Femur (tissue), 1 donor: ENCODE results near the gene G3BP2.

ENCODE experiments used
- DNase-seq: peaks from one replicate; pipeline ENCODE4 v3.0.0-alpha.2; 2017

G3BP2 gene

GRCh38 chr4:75637176-75637575 lies 36.0 kb downstream of the G3BP2 start:
- DNase-seq = no peak

- no peak for DNase-seq
Observed at GRCh38 chr4:75634951-75635350, 38.3 kb downstream of the G3BP2 start.

- DNase-seq = no peak
Observed at GRCh38 chr4:75634281-75634680, 38.9 kb downstream of the G3BP2 start.

- no peak for DNase-seq
Observed at GRCh38 chr4:75633846-75634245, 39.4 kb downstream of the G3BP2 start.

GRCh38 chr4:75630937-75631329 lies 42.3 kb downstream of the G3BP2 start:
- DNase-seq = no peak

DNA sequence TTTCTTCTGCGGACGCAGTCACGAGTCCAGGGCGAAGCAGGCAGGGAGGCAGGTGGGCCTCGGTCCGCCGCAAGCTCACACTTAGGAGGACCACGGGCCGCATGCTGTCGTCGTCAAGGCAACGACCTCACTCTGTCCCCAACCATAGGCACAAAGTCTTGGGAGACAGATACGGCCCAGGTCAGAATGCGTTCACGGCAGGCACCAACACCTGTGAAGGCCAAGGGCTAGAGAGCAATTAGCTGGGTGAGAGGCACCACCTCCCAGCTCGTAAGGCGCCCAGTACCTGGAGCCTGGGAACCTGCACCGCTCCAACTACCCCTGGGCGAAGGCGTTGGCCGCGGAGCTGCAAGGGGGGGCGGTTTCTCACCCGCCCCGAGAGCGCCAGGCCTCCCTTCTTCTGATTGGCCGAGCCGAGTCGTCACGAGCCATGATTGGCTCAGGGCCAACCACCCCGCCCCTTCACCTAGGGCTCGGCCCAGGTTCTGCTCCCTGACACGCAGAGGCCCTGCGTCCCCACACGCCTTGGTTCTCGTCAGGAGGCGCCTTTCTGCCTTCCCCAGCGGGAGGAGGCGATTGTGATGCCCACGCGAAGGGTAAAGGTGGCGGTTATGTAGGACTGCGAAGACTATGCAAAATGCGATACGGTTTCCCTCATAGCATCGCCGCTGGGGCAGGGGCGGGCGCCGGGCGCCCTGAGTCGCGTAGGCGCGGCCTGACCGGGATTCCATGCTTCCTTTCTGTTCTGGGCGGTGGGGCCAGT lies 42.9 kb downstream of the G3BP2 start, which contains the start of gene CDKL2:
CDKL2 (minus strand) TSS at position 355 of the 763 bp plus-strand sequence. CDS start 4,540 bp downstream, outside the sequence.
- DNase-seq = peak; percentile 82

DNA sequence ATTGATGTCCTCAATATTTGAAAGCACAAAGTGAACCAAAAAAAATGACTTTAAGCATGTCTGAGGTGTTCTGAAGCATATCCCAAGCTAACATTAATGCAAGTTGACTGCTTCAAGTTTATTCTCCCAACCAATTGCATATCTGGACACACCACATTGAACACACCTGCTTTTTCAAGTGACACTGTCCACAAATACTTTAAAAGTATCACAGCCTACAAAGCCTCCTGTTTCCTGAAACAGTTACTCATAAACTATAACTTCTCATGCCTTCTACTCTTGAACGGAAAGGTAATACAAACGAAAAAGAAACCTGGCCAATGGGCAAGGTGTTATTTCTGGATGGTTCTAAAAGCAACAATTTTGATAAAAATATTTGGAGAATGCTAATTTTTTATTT lies 44.0 kb downstream of the G3BP2 start:
- no peak for DNase-seq

DNA sequence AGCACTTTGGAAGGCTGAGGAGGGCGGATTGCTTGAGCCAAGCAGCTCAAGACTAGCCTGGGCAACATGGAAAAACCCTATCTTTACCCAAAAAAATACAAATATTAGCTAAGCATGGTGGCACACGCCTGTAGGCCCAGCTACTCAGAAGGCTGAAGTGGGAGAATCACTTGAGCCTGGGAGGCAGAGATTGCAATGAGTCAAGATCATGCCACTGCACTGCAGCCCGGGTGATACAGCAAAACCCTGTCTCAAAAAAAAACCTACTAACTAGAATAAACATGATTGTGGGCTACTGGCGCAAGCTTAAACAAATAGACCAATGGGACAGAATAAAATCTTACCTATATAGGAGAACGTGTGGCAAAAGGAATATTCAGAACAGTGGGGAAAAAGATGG lies 50.2 kb downstream of the G3BP2 start:
- no peak for DNase-seq

DNA sequence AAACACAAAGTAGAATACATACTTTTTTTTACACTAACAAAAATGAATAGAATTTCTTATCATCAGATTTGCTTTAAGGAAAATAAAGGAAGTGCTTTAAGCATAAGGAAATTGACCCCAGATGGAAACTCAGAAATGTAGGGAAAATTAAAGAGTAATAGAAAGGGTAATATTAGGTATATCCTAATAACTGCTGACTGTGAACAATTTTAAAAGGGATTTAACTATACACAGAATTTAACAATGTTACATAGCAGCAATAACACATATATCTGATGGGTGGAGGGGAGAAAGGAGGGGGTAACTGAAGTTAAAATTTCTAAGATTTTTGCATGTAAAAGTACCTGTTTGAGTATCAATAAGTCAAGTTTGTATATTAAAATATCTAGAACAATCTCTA lies 51.5 kb downstream of the G3BP2 start:
- no peak for DNase-seq

DNA sequence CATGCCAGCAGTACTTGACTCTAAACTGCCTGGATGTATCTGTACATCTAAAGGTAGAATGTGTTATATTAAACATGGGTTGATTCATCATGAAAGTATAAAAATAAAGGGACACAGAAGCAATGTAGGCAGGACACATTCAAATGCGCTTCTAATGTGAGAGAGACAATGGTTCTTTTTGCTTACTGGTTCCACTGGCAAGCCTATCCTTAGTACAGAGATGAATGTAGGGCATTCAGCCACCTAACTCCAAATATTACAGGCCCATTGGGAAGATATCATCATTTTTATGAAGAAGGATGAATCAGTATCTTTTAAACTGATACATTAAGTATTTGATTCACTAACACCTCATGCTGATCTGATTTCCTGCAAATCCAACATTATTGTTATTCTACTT lies 60.9 kb downstream of the G3BP2 start:
- no peak for DNase-seq

GRCh38 chr4:75605928-75606327 lies 67.3 kb downstream of the G3BP2 start:
- DNase-seq = no peak

DNA sequence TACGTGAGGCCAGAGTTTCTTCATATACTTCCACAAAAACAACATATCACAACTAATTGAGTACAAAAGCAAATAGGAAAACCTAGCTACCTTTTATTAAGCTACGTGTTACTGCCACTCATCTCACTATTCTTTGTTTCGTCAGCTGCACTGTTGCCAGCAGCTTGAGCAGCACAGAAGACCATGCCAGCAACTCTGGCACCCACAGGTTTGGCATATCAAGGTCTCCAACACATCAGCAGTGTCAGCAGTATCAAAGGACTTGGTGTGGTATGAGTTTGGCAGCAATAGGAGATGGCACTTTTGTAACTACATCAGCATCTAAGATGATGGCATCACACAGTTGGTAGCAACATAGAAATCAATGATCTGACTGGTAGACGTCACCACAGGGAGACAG lies 73.6 kb downstream of the G3BP2 start:
- no peak for DNase-seq

DNA sequence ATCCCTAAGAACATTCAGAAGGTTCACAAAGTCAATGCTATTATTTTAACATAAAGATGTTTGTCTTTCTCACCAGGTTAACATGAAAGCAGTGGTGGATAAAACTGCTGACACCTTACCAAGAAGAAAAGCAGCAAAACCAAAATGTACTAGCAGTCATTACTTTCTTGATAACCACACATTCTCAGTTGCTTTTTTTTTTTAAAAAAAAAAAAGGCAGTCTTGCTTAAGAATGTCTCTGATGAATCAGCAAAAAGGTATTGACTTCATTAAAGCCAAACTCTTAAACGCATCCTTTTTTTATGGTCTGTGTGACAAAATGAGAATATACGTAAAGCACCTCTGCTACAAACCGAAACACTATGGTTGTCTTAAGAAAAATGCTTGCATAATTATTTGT lies 74.8 kb downstream of the G3BP2 start:
- no peak for DNase-seq

DNA sequence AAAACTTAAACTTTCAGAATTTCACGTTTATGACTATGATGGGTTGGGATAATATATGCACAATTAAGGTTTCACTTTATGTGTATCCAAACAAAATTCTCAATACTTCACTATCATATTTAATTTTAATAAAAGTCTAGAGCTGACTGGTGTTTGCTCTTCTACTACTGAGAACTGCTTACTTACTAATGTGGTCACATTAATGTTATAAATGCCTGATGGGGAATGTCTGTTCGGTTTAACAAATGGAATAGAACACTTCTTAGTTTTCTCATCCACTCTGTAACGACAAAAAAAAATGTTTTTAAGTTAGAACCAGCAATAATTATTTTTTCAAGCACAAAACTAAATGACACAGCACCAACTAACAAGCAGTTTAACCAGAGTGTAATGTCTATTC lies 77.2 kb downstream of the G3BP2 start:
- no peak for DNase-seq

GRCh38 chr4:75593393-75593792 lies 79.8 kb downstream of the G3BP2 start:
- DNase-seq = no peak
